Keratinocyte (primary cell): ENCODE measurements around the gene FAM13B. TPM values are rescaled to one million over a fixed set of nuclear protein-coding genes. Genes with fewer than 3 reads are reported as not detected.

Experiments
- DNase-seq: peaks from one replicate; pipeline ENCODE4 v3.0.0-alpha.2; 2011; ENCODE audit warnings: low read depth, missing footprints, low spot score
- FAIRE-seq: peaks from 2 replicates; lab custom pipeline; 2011; peaks lifted over from hg19 to GRCh38; lab: Jason Lieb, UNC
- H2AFZ ChIP-seq: 2 replicates; pipeline ENCODE4 v1.6.0; 2012; ENCODE audit warnings: low read length, control low read depth, inconsistent platforms; ENCODE audit not compliant: control insufficient read depth
- H3K27ac ChIP-seq: 2 replicates; pipeline ENCODE4 v1.5.1; 2011; ENCODE audit warnings: low read length; ENCODE audit not compliant: control insufficient read depth, insufficient read depth
- H3K27me3 ChIP-seq: 3 replicates; pipeline ENCODE4 v1.6.0; 2011; ENCODE audit warnings: low read length; ENCODE audit not compliant: control insufficient read depth, insufficient read depth; ENCODE audit errors: extremely low read depth
- H3K36me3 ChIP-seq, 2 experiments: 2 replicates in 1 of 2; 3 replicates in 1 of 2; pipeline ENCODE4 v1.5.1; 2011; ENCODE audit warnings: low read length in 2 of 2, mild to moderate bottlenecking in 1 of 2; ENCODE audit not compliant: control insufficient read depth in 2 of 2, insufficient read depth in 2 of 2; ENCODE audit errors: extremely low read depth in 1 of 2
- H3K4me1 ChIP-seq: 3 replicates; pipeline ENCODE4 v1.5.1; 2011; ENCODE audit warnings: low read length; ENCODE audit not compliant: control insufficient read depth, insufficient read depth; ENCODE audit errors: extremely low read depth
- H3K4me2 ChIP-seq: 3 replicates; pipeline ENCODE4 v1.6.0; 2011; ENCODE audit warnings: low read depth, low read length; ENCODE audit not compliant: control insufficient read depth, insufficient read depth; ENCODE audit errors: extremely low read depth
- H3K4me3 ChIP-seq, 3 experiments: fragments of 200-600 bp in 1 of 3; sonication (generic) in 1 of 3; 2 replicates in 2 of 3; 3 replicates in 1 of 3; pipeline ENCODE4 v1.5.1; 2011 to 2016; ENCODE audit warnings: low read length in 3 of 3, mild to moderate bottlenecking in 3 of 3, control low read depth in 2 of 3, inconsistent platforms in 1 of 3, low read depth in 1 of 3, mixed read lengths in 1 of 3, mixed run types in 1 of 3, moderate library complexity in 1 of 3; ENCODE audit not compliant: control insufficient read depth in 2 of 3, insufficient read depth in 2 of 3; ENCODE audit errors: extremely low read depth in 1 of 3
- H3K79me2 ChIP-seq: 2 replicates; pipeline ENCODE4 v1.6.0; 2012; ENCODE audit warnings: low read length; ENCODE audit not compliant: control insufficient read depth, insufficient read depth
- H3K9ac ChIP-seq: 3 replicates; pipeline ENCODE4 v1.6.0; 2011; ENCODE audit warnings: low read length; ENCODE audit not compliant: control insufficient read depth, insufficient read depth; ENCODE audit errors: extremely low read depth
- H3K9me1 ChIP-seq: 3 replicates; pipeline ENCODE4 v1.6.0; 2011; ENCODE audit warnings: low read length; ENCODE audit not compliant: control insufficient read depth, insufficient read depth; ENCODE audit errors: extremely low read depth
- H3K9me3 ChIP-seq: 2 replicates; pipeline ENCODE4 v1.5.1; 2012; ENCODE audit warnings: low read depth, low read length; ENCODE audit not compliant: control insufficient read depth
- H4K20me1 ChIP-seq: 3 replicates; pipeline ENCODE4 v1.6.0; 2011; ENCODE audit warnings: low read length; ENCODE audit not compliant: control insufficient read depth, insufficient read depth; ENCODE audit errors: extremely low read depth
- EZH2 ChIP-seq: IDR thresholded peaks from one replicate; pipeline ENCODE4 v1.6.1; 2012; ENCODE audit warnings: inconsistent platforms, mild to moderate bottlenecking, low read length, moderate library complexity
- dilution Hi-C: fragments of 300-500 bp; cut with MboI; formaldehyde crosslinking; loops from one replicate; pipeline ENCODE4 v1.7.0; 2020; ENCODE audit warnings: low sequenced_read_pairs; ENCODE audit not compliant: extremely low pct_ligation_motif_present
- polyA plus RNA-seq, 5 experiments: library from polyadenylated mRNA; depleted of rRNA in 3 of 5; stranded (reverse) in 3 of 5; stranded (forward) in 1 of 5; unstranded in 1 of 5; fragments of >200 nt; gene quantifications; 1 replicate in 1 of 5; 2 replicates in 3 of 5; 3 replicates in 1 of 5; pipeline versions ENCODE4 v1.2.1 to v1.2.3, GENCODE V29; 2011 to 2012; ENCODE audit warnings: missing spikeins in 2 of 5, low read depth in 1 of 5, low replicate concordance in 1 of 5
- TF ChIP-seq, protein P1 (sequence below), 3 experiments: IDR thresholded peaks in 1 of 3; conservative IDR thresholded peaks in 1 of 3; optimal IDR thresholded peaks in 1 of 3; 2 replicates in 2 of 3; 3 replicates in 1 of 3; pipeline versions ENCODE3 to v1.5.1; 2011; ENCODE audit warnings: low read length in 3 of 3, mild to moderate bottlenecking in 3 of 3, moderate library complexity in 2 of 3, control low read depth in 1 of 3, inconsistent platforms in 1 of 3; ENCODE audit not compliant: insufficient read depth in 2 of 3; ENCODE audit errors: extremely low read depth in 1 of 3

Gene FAM13B
- polyA plus RNA-seq, 1 donor (not counting 4 experiments of a cell fraction or from before 2014, with no cell fraction given): 12.9 TPM

- Histone ChIP-seq H3K9me1 (no peaks in the 10 kb centered on the region), H3K9ac (no peak overlapping the region), H3K4me2 (no peak overlapping the region), H3K27me3 (no peaks in the 10 kb centered on the region), H3K4me1 (peaks cover 4% of the 10 kb centered on the region), H3K9me3 (no peaks in the 10 kb centered on the region), H4K20me1 (no peaks in the 10 kb centered on the region), H3K27ac (no peak overlapping the region), H3K4me3 (no peak overlapping the region), H3K79me2 (no peaks in the 10 kb centered on the region), H2AFZ (no peak overlapping the region), H3K36me3 (no peaks in the 10 kb centered on the region)
- dilution Hi-C loops: no loop called here
- TF ChIP-seq, protein P1, sequence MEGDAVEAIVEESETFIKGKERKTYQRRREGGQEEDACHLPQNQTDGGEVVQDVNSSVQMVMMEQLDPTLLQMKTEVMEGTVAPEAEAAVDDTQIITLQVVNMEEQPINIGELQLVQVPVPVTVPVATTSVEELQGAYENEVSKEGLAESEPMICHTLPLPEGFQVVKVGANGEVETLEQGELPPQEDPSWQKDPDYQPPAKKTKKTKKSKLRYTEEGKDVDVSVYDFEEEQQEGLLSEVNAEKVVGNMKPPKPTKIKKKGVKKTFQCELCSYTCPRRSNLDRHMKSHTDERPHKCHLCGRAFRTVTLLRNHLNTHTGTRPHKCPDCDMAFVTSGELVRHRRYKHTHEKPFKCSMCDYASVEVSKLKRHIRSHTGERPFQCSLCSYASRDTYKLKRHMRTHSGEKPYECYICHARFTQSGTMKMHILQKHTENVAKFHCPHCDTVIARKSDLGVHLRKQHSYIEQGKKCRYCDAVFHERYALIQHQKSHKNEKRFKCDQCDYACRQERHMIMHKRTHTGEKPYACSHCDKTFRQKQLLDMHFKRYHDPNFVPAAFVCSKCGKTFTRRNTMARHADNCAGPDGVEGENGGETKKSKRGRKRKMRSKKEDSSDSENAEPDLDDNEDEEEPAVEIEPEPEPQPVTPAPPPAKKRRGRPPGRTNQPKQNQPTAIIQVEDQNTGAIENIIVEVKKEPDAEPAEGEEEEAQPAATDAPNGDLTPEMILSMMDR (optimal IDR thresholded peaks at IDR 0.05 in 1 of 3, IDR thresholded peaks at IDR 0.05 in 1 of 3, conservative IDR thresholded peaks at IDR 0.05 in 1 of 3; ENCODE audit: extremely low read depth in 1 of 3, insufficient read depth in 2 of 3, low read length in 3 of 3): no peak
- no peak for TF ChIP-seq EZH2
- FAIRE-seq (no peak), DNase-seq (no peak)
Observed at GRCh38 chr5:138038826-138039225, 5.9 kb upstream of the FAM13B start.

- H3K9me3 ChIP-seq: no peaks in the 10 kb centered on the region
- FAIRE-seq (no peak), DNase-seq (no peak)
- H3K4me3 ChIP-seq: no peak overlapping the region
- no peaks in the 10 kb centered on the region for H3K27me3 ChIP-seq
- TF ChIP-seq, protein P1 (optimal IDR thresholded peaks at IDR 0.05 in 1 of 3, IDR thresholded peaks at IDR 0.05 in 1 of 3, conservative IDR thresholded peaks at IDR 0.05 in 1 of 3; ENCODE audit: extremely low read depth in 1 of 3, insufficient read depth in 2 of 3, low read length in 3 of 3): no peak
- no peak for TF ChIP-seq EZH2
- H3K36me3 ChIP-seq: no peaks in the 10 kb centered on the region
- no peak overlapping the region for H2AFZ ChIP-seq
- no peak overlapping the region for H3K27ac ChIP-seq
- no peaks in the 10 kb centered on the region for H3K9me1 ChIP-seq
- no peak overlapping the region for H3K4me2 ChIP-seq
- no peaks in the 10 kb centered on the region for H3K79me2 ChIP-seq
- H3K4me1 ChIP-seq: peaks cover 11% of the 10 kb centered on the region
- dilution Hi-C loops: no loop called here
- no peaks in the 10 kb centered on the region for H4K20me1 ChIP-seq
- H3K9ac ChIP-seq: no peak overlapping the region
Observed at GRCh38 chr5:138037907-138038633, 5.2 kb upstream of the FAM13B start.
